Gastrocnemius medialis (tissue), 4 donors: ENCODE results near the gene DCP1A.

Experiments
- CTCF ChIP-seq, 5 experiments: fragments of 450-650 bp in 3 of 5; fragments of 200-600 bp in 2 of 5; sonication (generic) in 2 of 5; IDR thresholded peaks in 4 of 5; conservative IDR thresholded peaks in 1 of 5; 1 replicate in 4 of 5; 2 replicates in 1 of 5; pipeline ENCODE4 v1.5.1; 2016 to 2019; ENCODE audit warnings: antibody characterized with exemption in 5 of 5, mild to moderate bottlenecking in 3 of 5, moderate library complexity in 3 of 5
- POLR2A ChIP-seq, 2 donors: fragments of 450-650 bp; IDR thresholded peaks; one replicate each; pipeline ENCODE4 v1.6.1; 2017; ENCODE audit warnings: antibody characterized with exemption in 2 of 2, mild to moderate bottlenecking in 2 of 2, moderate library complexity in 2 of 2

DNA sequence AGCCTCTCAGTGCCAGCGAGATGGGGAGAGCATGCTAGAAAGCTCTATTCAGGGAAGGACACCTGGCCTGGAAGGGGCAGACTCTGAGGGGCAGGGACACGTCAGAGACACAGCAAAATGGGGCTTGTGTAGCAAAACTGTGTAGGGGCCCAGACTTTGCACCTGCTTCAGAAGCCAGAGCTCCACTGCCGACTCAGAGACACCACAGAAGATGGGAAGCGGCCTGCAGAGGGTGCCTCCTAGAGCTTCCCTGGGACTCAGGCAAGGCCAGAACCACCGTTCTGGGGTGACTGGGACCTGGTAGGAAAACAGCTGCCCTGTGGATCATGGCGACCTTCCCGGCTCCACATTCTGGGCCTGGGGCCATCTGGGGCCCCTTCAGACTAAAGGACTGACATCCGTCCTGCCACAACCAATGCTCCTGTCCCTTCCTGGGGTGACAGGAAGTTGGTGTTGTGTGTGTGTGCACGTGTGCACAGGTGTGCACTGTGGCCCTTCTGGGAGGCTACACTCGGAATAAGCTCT lies 74.1 kb downstream of the DCP1A start:
- TF ChIP-seq POLR2A (IDR thresholded peaks at IDR 0.05): no peak
- TF ChIP-seq CTCF (IDR thresholded peaks at IDR 0.05 in 4 of 5, conservative IDR thresholded peaks at IDR 0.05 in 1 of 5): no peak
